ENCODE data around the gene WNT5A.

GRCh38 chr3:55471522-55472280, 15.4 kb downstream of the WNT5A start:
- TF ChIP-seq CTCF (conservative IDR thresholded peaks at IDR 0.05 in 1 of 2, IDR thresholded peaks at IDR 0.05 in 1 of 2; ENCODE audit: extremely low read depth in 1 of 2, insufficient read depth in 1 of 2, low read depth in 1 of 2, low read length in 2 of 2): no peak
- TF ChIP-seq EZH2 (IDR thresholded peaks at IDR 0.05; ENCODE audit: borderline replicate concordance, low read length): no peak
